CD14-positive monocyte (primary cell): ENCODE measurements around the gene BFSP1. TPM values are rescaled to one million over a fixed set of nuclear protein-coding genes. Genes with fewer than 3 reads are reported as not detected.
A peak's percentile ranks its signal among the peaks of the same experiment; 100 is the strongest.

Experiments used
- DNase-seq, 3 donors: peaks; one replicate each; pipeline ENCODE4 v3.0.0-alpha.2; 2011 to 2022
- H2AFZ ChIP-seq: 2 replicates; pipeline ENCODE4 v1.6.0; 2012; ENCODE audit warnings: mild to moderate bottlenecking, low read depth, low read length, inconsistent platforms; ENCODE audit not compliant: insufficient read depth, poor library complexity, severe bottlenecking
- H3K27ac ChIP-seq, 2 donors: 1 replicate in 1 of 2; 2 replicates in 1 of 2; pipeline ENCODE4 v1.5.1; 2012 to 2013; ENCODE audit warnings: low read length in 2 of 2, control low read depth in 1 of 2, inconsistent platforms in 1 of 2, low read depth in 1 of 2, mild to moderate bottlenecking in 1 of 2
- H3K27me3 ChIP-seq, 2 donors: one replicate each; pipeline versions ENCODE4 v1.6.0 to v1.6.1; 2011 to 2013; ENCODE audit warnings: low read length in 2 of 2; ENCODE audit not compliant: control insufficient read depth in 2 of 2, insufficient read depth in 2 of 2
- H3K36me3 ChIP-seq, 2 donors: replicated peaks in 1 of 2; 1 replicate in 1 of 2; 2 replicates in 1 of 2; pipeline versions ENCODE4 v1.5.1 to v1.6.1; 2012 to 2013; ENCODE audit warnings: low read length in 2 of 2, control low read depth in 1 of 2, inconsistent platforms in 1 of 2, mild to moderate bottlenecking in 1 of 2; ENCODE audit not compliant: insufficient read depth in 2 of 2, control insufficient read depth in 1 of 2
- H3K4me1 ChIP-seq, 2 donors: 1 replicate in 1 of 2; 2 replicates in 1 of 2; pipeline versions ENCODE4 v1.5.1 to v1.6.1; 2012 to 2013; ENCODE audit warnings: low read length in 2 of 2, control low read depth in 1 of 2, inconsistent platforms in 1 of 2, mild to moderate bottlenecking in 1 of 2, moderate library complexity in 1 of 2; ENCODE audit not compliant: insufficient read depth in 2 of 2, control insufficient read depth in 1 of 2
- H3K4me2 ChIP-seq: replicated peaks from 2 replicates; pipeline ENCODE3; 2012; ENCODE audit warnings: low read length, moderate library complexity, mild to moderate bottlenecking; ENCODE audit not compliant: poor library complexity, severe bottlenecking; ENCODE audit errors: extremely low read depth
- H3K4me3 ChIP-seq, 3 experiments: fragments of 200-600 bp in 1 of 3; sonication (generic) in 1 of 3; replicated peaks in 1 of 3; 1 replicate in 2 of 3; 2 replicates in 1 of 3; pipeline ENCODE4 v1.5.1; 2011 to 2013; ENCODE audit warnings: low read length in 3 of 3, mild to moderate bottlenecking in 3 of 3, control low read depth in 2 of 3, low read depth in 2 of 3, inconsistent platforms in 1 of 3, moderate library complexity in 1 of 3
- H3K79me2 ChIP-seq: 2 replicates; pipeline ENCODE4 v1.6.0; 2012; ENCODE audit warnings: mild to moderate bottlenecking, control low read depth, inconsistent platforms, low read length, moderate library complexity; ENCODE audit not compliant: insufficient read depth
- H3K9ac ChIP-seq: 2 replicates; pipeline ENCODE4 v1.6.0; 2017; ENCODE audit warnings: low read length, mild to moderate bottlenecking; ENCODE audit not compliant: insufficient read depth, poor library complexity, severe bottlenecking
- H3K9me3 ChIP-seq, 2 donors: replicated peaks in 1 of 2; 1 replicate in 1 of 2; 2 replicates in 1 of 2; pipeline versions ENCODE4 v1.5.1 to v1.6.1; 2012 to 2013; ENCODE audit warnings: low read length in 2 of 2, control low read depth in 1 of 2; ENCODE audit not compliant: control insufficient read depth in 1 of 2, insufficient read depth in 1 of 2
- H4K20me1 ChIP-seq: 2 replicates; pipeline ENCODE4 v1.6.0; 2012; ENCODE audit warnings: mild to moderate bottlenecking, low read length, control low read depth, moderate library complexity; ENCODE audit not compliant: insufficient read depth
- H3K27ac Mint-ChIP-seq, 7 donors: one replicate each; pipeline ENCODE4 v1.8.0; 2020; ENCODE audit warnings: mild to moderate bottlenecking in 7 of 7, mixed read lengths in 7 of 7, moderate library complexity in 6 of 7, inconsistent platforms in 2 of 7
- H3K27me3 Mint-ChIP-seq, 3 donors: one replicate each; pipeline ENCODE4 v1.8.0; 2021 to 2022; ENCODE audit warnings: low read depth in 3 of 3, mild to moderate bottlenecking in 3 of 3, mixed read lengths in 3 of 3, moderate library complexity in 3 of 3, inconsistent platforms in 1 of 3
- H3K36me3 Mint-ChIP-seq, 2 donors: one replicate each; pipeline ENCODE4 v1.8.0; 2020; ENCODE audit warnings: mixed read lengths in 2 of 2, inconsistent platforms in 1 of 2, mild to moderate bottlenecking in 1 of 2
- H3K4me1 Mint-ChIP-seq: one replicate; pipeline ENCODE4 v1.8.0; 2020; ENCODE audit warnings: mild to moderate bottlenecking, mixed read lengths
- H3K4me3 Mint-ChIP-seq, 2 donors: one replicate each; pipeline ENCODE4 v1.8.0; 2020; ENCODE audit warnings: mild to moderate bottlenecking in 2 of 2, mixed read lengths in 2 of 2, moderate library complexity in 1 of 2
- H3K9me3 Mint-ChIP-seq, 7 donors: one replicate each; pipeline ENCODE4 v1.8.0; 2020 to 2022; ENCODE audit warnings: mixed read lengths in 7 of 7, mild to moderate bottlenecking in 6 of 7, moderate library complexity in 6 of 7, inconsistent platforms in 2 of 7
- WGBS: methylation state at CpG from one replicate; pipeline ENCODE4 v1.1.5; 2013; ENCODE audit warnings: missing lambda C conversion rate; ENCODE audit not compliant: insufficient coverage; 5-methylcytosine and 5-hydroxymethylcytosine counted together
- intact Hi-C, 2 donors: fragments of 100-400 bp; cut with micrococcal nuclease; formaldehyde crosslinking; loops; one replicate each; pipeline versions ENCODE4 v1.15.0 to v1.15.1; 2023
- polyA plus RNA-seq, 3 donors: library from polyadenylated mRNA; depleted of rRNA in 1 of 3; unstranded in 2 of 3; stranded (reverse) in 1 of 3; fragments of 300-500 nt in 2 of 3; fragments of >200 nt in 1 of 3; fragmentation: Illumina TruSeq in 2 of 3; gene quantifications; 1 replicate in 2 of 3; 2 replicates in 1 of 3; pipeline ENCODE4 v1.2.3, GENCODE V29; 2012 to 2021
- TF ChIP-seq, protein P1 (sequence below): fragments of 200-600 bp; IDR thresholded peaks from one replicate; pipeline ENCODE4 v1.8.0; 2022; ENCODE audit warnings: antibody characterized with exemption, mild to moderate bottlenecking

Gene BFSP1
- polyA plus RNA-seq, 3 donors, result not detected

DNA sequence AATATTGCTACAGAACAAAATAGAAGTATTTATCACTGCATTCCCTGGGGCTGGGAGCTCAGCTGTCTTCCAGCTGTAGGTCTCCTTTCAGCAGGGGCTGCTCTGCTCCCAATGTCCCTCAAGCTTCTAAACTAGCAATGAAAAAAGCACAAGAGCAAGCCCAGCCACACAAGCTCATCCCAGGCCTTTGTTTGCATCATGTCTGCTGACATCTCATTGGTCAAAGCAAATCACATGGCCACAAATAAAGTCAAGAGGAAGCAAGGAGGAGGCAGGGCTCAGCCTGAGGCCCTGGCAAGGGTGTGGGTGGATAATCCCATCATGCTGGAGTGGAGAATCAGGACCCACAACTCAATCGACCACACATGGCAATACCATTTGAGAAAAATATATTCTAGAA lies 2.2 kb upstream of the BFSP1 start:
- H3K27me3 Mint-ChIP-seq, result peaks cover 18 to 20% (median 19%) of the 10 kb centered on the region in 3 donors
- peak in 2 of 3 donors; percentile 5 to 46 for DNase-seq
- Histone ChIP-seq H3K36me3 (no peaks in the 10 kb centered on the region), H3K4me1 (peaks cover 10 to 12% of the 10 kb centered on the region in 2 donors), H3K27me3 (peaks cover 10 to 20% of the 10 kb centered on the region in 2 donors), H3K79me2 (no peaks in the 10 kb centered on the region), H3K4me2 (no peak overlapping the region), H3K4me3 (no peak overlapping the region), H3K9me3 (peaks cover 0 to 7% of the 10 kb centered on the region in 2 donors), H2AFZ (peak overlapping the region; percentile 46), H3K9ac (no peak overlapping the region), H3K27ac (no peak overlapping the region), H4K20me1 (no peaks in the 10 kb centered on the region)
- intact Hi-C loops, result loop anchor here in 1 of 2 donors (10.0 kb wide), 1 partner anchor 361 kb away; no protein-coding TSS in a partner anchor
- peaks cover 13% of the 10 kb centered on the region for H3K4me1 Mint-ChIP-seq
- TF ChIP-seq, protein P1, sequence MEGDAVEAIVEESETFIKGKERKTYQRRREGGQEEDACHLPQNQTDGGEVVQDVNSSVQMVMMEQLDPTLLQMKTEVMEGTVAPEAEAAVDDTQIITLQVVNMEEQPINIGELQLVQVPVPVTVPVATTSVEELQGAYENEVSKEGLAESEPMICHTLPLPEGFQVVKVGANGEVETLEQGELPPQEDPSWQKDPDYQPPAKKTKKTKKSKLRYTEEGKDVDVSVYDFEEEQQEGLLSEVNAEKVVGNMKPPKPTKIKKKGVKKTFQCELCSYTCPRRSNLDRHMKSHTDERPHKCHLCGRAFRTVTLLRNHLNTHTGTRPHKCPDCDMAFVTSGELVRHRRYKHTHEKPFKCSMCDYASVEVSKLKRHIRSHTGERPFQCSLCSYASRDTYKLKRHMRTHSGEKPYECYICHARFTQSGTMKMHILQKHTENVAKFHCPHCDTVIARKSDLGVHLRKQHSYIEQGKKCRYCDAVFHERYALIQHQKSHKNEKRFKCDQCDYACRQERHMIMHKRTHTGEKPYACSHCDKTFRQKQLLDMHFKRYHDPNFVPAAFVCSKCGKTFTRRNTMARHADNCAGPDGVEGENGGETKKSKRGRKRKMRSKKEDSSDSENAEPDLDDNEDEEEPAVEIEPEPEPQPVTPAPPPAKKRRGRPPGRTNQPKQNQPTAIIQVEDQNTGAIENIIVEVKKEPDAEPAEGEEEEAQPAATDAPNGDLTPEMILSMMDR, result no peak
- no CpG with 5 or more reads among the region's 1 CpG for WGBS
- no peaks in the 10 kb centered on the region for H3K36me3 Mint-ChIP-seq
- peaks cover 0 to 5% (median 0%) of the 10 kb centered on the region in 7 donors for H3K9me3 Mint-ChIP-seq
- no peak overlapping the region for H3K27ac Mint-ChIP-seq
- no peak overlapping the region for H3K4me3 Mint-ChIP-seq

DNA sequence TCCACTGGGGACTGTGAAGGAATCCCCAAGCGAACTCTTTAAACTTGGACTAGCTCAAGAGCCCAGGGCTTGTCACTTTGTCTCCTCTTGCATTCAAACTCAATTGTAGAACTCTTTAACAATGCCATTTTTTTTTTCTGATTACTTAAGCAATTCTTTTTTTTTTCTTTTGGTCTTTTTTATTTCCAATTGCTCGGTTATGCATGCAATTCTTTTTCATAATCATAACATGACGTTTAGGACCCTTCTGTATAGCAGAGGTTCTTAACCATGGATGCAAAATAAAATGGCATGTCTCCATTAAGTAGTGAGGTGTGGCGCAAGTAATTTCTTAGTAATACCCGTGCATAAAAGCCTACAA lies 466 bp upstream of the BFSP1 start:
- no peak overlapping the region for H3K27ac Mint-ChIP-seq
- H3K36me3 ChIP-seq, result no peaks in the 10 kb centered on the region
- H3K4me3 ChIP-seq, result peak overlapping the region in 2 of 3 experiments; percentile 20 to 66
- TF ChIP-seq, protein P1, result no peak
- peaks cover 19 to 21% (median 20%) of the 10 kb centered on the region in 3 donors for H3K27me3 Mint-ChIP-seq
- no peak overlapping the region for H3K27ac ChIP-seq
- H3K4me1 ChIP-seq, result peaks cover 10 to 12% of the 10 kb centered on the region in 2 donors
- WGBS, result 86% methylated on average over 1 of the region's 5 CpGs
- H3K79me2 ChIP-seq, result no peaks in the 10 kb centered on the region
- peak overlapping the region; percentile 78 for H2AFZ ChIP-seq
- H3K27me3 ChIP-seq, result peaks cover 10 to 20% of the 10 kb centered on the region in 2 donors
- peaks cover 0 to 7% of the 10 kb centered on the region in 2 donors for H3K9me3 ChIP-seq
- H3K9ac ChIP-seq, result no peak overlapping the region
- DNase-seq, result no peak
- intact Hi-C loops, result loop anchor here in 1 of 2 donors (10.0 kb wide), 1 partner anchor 363 kb away; no protein-coding TSS in a partner anchor
- H3K4me2 ChIP-seq, result peak overlapping the region; percentile 69
- H3K9me3 Mint-ChIP-seq, result peaks cover 0 to 5% (median 0%) of the 10 kb centered on the region in 7 donors
- peak overlapping the region; percentile 77 to 89 for H3K4me3 Mint-ChIP-seq
- H3K36me3 Mint-ChIP-seq, result no peaks in the 10 kb centered on the region
- H3K4me1 Mint-ChIP-seq, result peaks cover 13% of the 10 kb centered on the region
- no peaks in the 10 kb centered on the region for H4K20me1 ChIP-seq
